GM10266 (cell line): ENCODE data around the gene PABPN1L.
"Not testable (repeated sequence)": the region's sequence is repeated elsewhere in the genome, so short reads cannot be mapped to it uniquely, and the experiment has no call there.

Source experiments
- DNase-seq: peaks from one replicate; pipeline ENCODE4 v3.0.0; 2012; ENCODE audit errors: extremely low spot score
- TF ChIP-seq, protein P1 (sequence below): IDR thresholded peaks from 2 replicates; pipeline ENCODE4 v1.5.1; 2012; ENCODE audit warnings: mild to moderate bottlenecking, low read depth; ENCODE audit not compliant: control insufficient read depth, insufficient read depth; ENCODE audit errors: missing control alignments

Gene PABPN1L

DNA sequence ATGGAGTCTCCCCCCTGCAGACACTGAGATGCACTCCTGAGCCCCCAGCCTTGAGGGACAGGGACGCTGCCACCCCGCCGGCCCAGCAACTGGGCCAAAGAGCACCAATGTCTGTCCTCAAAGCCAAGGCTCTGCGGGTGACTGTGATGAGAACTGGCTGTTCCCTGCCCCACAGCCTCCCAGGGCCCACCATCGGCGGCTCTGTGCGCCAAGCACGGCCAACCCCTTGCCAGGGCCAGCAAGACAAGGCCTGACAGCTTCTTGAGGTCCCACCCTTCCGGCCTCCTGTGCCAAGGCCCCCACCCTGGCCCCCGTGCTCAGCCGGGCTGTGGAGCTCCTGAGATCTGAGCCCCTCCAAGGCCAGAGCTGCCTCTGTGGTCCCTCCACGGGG lies 34.2 kb upstream of the PABPN1L start:
- TF ChIP-seq, protein P1, sequence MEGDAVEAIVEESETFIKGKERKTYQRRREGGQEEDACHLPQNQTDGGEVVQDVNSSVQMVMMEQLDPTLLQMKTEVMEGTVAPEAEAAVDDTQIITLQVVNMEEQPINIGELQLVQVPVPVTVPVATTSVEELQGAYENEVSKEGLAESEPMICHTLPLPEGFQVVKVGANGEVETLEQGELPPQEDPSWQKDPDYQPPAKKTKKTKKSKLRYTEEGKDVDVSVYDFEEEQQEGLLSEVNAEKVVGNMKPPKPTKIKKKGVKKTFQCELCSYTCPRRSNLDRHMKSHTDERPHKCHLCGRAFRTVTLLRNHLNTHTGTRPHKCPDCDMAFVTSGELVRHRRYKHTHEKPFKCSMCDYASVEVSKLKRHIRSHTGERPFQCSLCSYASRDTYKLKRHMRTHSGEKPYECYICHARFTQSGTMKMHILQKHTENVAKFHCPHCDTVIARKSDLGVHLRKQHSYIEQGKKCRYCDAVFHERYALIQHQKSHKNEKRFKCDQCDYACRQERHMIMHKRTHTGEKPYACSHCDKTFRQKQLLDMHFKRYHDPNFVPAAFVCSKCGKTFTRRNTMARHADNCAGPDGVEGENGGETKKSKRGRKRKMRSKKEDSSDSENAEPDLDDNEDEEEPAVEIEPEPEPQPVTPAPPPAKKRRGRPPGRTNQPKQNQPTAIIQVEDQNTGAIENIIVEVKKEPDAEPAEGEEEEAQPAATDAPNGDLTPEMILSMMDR, result no peak
- DNase-seq, result no peak

DNA sequence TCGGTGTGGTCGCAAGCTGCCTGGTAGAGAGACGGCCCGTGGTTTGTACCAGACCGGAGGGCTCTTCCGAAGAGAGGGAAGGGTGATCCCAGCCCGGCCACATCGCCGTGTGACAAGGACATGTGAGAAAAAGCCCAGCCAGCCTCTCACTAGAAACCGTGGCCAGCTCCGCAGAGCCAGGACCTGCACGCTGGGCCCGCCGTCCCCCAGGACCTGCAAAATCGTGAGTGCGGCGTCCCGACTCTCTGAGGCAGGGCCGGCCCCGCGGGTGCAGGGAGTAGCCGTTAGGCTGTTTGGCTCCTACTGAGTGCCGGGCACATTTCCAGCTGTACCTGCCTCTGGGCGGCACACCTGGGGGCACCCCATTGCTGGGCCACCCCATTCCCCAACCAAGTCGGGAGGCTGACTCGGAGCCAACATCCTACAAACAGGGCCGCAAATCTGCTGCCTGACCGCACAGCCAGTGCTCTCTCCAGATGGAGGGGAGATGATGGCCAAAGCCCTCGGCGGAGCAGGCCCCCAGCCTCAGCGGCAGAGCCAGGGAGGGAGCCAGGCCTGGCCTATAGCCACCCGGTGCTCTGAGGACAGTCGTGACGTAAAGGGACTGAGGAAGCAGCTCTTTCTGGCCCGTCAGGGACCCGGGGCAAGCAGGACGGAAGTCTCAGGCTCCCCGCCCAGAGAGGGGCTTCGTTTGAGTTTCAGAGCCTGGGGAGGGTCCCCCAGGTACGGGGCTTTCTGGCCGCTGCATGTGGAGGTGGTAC lies 33.6 kb upstream of the PABPN1L start:
- TF ChIP-seq, protein P1, result no peak
- DNase-seq, result no peak

DNA sequence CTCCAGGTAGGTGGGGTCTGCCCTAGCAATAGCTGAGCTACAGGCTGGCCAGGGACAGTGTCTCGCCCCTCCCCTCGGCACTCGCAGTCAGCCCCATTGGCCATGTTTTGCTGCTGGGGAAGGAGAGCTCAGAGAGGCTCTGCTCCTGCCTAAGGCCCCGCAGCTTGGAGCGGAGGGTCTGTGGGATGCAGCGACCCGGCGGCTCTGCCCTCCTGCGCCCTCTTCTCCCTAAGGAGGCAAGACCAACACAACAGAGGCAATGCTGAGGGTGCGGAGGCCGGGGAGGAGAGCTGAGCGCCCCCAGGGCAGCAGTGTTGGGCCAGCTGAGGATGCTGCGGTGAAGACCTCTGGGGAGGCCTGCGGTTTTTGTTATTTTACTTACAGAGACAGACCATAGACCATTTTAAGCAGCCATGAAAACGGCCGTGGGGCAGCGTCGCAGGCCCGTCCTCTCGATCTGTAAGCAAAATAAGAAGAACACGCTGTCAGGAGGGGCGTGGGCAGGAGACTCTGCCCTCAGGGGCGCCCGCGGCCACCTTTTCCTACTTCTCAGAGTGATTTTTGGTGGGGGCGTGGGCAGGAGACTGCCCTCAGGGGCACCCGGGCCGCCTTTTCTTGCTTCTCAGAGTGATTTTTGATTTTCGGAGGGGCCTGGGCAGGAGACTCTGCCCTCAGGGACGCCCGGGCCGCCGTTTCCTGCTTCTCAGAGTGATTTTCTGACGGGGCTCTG lies 31.4 kb upstream of the PABPN1L start:
- no peak for DNase-seq
- TF ChIP-seq, protein P1, result no peak

DNA sequence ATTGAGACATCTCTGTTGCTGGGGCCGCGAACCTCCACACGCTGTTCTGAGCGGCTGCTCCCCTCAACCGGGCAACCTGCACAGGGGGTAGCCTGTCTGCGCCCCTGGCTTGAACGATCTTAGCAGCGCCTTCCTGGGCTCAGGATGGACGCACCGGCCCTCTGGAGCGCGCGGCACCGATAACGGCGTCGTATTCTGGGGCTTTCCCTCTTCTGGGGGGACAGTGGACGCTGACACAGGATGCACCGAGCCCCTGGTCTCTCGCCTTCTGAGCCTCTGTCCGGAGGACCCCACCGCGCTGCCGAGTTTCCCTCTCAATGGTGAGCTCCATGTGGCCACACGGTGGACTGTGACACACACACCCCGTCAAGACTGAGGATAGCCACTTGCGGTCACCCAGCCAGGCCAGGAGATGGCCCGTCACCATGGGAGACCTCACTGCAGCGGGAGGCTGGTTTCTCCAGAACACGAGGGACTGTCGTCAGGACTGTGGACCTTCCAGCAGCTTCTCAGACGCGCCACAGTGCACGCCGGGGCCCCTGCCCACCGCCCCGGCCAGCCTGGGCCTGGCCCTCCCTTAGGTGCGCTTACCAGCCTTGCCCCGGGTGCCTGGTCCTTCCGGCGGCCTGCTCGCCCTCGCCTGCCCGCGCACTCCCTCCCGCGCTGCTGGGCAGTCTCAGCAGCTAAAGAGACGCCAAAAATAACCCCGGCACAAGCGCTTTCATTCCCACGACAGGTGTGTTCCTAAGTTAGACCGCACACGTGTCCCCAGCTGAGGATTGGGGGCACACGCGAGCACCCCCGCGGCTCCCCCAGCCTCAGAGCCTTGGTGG lies 30.0 kb upstream of the PABPN1L start:
- TF ChIP-seq, protein P1, result no peak
- DNase-seq, result no peak

DNA sequence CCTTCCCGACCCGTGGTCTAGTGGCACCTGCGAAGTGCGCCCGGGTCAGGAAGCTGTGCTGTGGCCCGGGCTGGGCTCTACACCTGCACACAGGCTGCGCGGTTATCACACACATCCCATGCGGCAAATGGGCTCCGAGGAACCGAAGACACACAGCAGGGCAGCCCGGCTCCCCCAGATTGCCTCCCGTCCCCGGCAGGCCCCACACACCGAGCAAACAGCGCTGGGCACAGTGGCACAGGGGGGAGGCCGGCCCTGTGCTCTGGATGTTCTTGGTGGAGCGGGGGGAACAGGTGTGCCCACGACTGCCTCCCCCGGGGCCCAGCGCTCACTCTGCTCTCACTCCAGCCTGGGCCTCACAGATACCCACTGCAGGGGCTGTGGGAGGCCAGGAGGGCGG lies 28.9 kb upstream of the PABPN1L start:
- TF ChIP-seq, protein P1, result no peak
- DNase-seq, result no peak

DNA sequence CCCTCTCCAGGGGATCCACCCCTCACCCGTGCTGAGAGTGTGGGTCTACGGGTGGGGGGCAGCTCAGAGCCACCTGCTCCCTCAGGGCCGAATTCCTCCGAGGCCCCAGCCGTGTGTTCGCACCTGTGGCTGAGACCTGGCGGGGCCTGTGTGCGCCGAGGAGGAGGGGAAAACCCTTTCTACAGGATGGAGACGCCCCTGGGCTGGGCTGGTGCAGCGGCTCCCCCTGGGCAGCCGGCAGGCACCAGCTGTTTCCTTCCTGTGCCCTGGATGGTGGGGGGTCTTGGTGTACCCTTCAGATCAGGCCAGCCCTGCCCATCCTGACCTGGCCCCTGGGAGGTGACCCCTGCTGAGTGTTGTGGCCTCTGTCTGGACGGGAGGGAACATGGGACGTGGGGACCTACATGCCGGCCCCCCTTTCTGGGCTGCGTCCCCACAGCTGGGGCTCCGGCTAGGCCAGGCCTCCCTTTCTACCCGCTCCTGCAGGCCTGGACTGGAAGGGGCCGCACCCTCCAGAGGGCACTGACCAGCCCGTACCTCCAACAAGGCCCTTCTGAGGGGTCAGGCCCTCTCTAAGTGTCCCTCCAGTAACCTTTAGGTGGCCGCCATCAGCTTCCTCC lies 28.3 kb upstream of the PABPN1L start:
- TF ChIP-seq, protein P1, result no peak
- DNase-seq, result no peak

DNA sequence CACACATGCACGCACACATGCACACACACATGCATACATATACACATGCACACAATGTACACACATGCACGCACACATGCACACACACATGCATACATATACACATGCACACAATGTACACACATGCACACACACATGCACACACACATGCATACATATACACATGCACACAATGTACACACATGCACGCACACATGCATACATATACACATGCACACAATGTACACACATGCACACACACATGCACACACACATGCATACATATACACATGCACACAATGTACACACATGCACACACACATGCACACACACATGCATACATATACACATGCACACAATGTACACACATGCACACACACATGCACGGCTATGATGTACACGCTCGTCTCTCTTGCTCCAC lies 27.8 kb upstream of the PABPN1L start:
- DNase-seq, result not testable (repeated sequence)
